Stomach (tissue), 9 donors: ENCODE measurements around the gene ATN1. TPM values are rescaled to one million over a fixed set of nuclear protein-coding genes. Genes with fewer than 3 reads are reported as not detected.

Experiments
- DNase-seq, 2 donors: peaks; one replicate each; pipeline versions ENCODE4 v3.0.0 to v3.0.0-alpha.2; 2013 to 2019
- H3K27ac ChIP-seq, 5 donors: fragments of 200-600 bp in 4 of 5; sonication (generic) in 4 of 5; one replicate each; pipeline ENCODE4 v1.5.1; 2013 to 2019; ENCODE audit warnings: mild to moderate bottlenecking in 1 of 5, moderate library complexity in 1 of 5
- H3K27me3 ChIP-seq, 3 donors: fragments of 200-600 bp; sonication (generic); one replicate each; pipeline ENCODE4 v1.5.1; 2017 to 2019; ENCODE audit warnings: mixed run types in 1 of 3
- H3K36me3 ChIP-seq, 4 donors: fragments of 200-600 bp; sonication (generic); 1 replicate in 3 of 4; 2 replicates in 1 of 4; pipeline ENCODE4 v1.5.1; 2016 to 2019
- H3K4me1 ChIP-seq, 4 donors: fragments of 200-600 bp; sonication (generic); one replicate each; pipeline ENCODE4 v1.5.1; 2016 to 2019
- H3K4me3 ChIP-seq, 4 donors: fragments of 200-600 bp; sonication (generic) in 3 of 4; one replicate each; pipeline ENCODE4 v1.5.1; 2016 to 2019; ENCODE audit warnings: mild to moderate bottlenecking in 1 of 4
- H3K9me3 ChIP-seq, 4 donors: fragments of 200-600 bp; sonication (generic); one replicate each; pipeline ENCODE4 v1.5.1; 2016 to 2019
- EP300 ChIP-seq: sonication (generic); formaldehyde crosslinking; IDR thresholded peaks from one replicate; pipeline ENCODE4 v1.6.1; 2017; ENCODE audit warnings: antibody characterized with exemption
- POLR2A ChIP-seq, 4 donors: fragments of 450-650 bp; IDR thresholded peaks; one replicate each; pipeline ENCODE4 v1.6.1; 2016; ENCODE audit warnings: antibody characterized with exemption in 4 of 4, control low read depth in 2 of 4, mild to moderate bottlenecking in 1 of 4, moderate library complexity in 1 of 4
- POLR2AphosphoS5 ChIP-seq, 3 donors: sonication (generic); formaldehyde crosslinking; IDR thresholded peaks; one replicate each; pipeline ENCODE4 v1.6.1; 2016; ENCODE audit warnings: antibody characterized with exemption in 3 of 3
- WGBS, 5 donors: extraction: QIAGEN DNeasy Blood & Tissue Kit in 3 of 5; methylation state at CpG; one replicate each; pipeline versions ENCODE4 v1.1.5 to v1.1.7; 2013 to 2018; 5-methylcytosine and 5-hydroxymethylcytosine counted together
- intact Hi-C: fragments of 100-400 bp; cut with DNase I; formaldehyde crosslinking; loops from one replicate; pipeline ENCODE4 v1.15.1; 2023; ENCODE audit warnings: low total_unique reads
- polyA plus RNA-seq, 3 donors: library from polyadenylated mRNA; stranded (reverse); fragments of 200-250 nt; gene quantifications; one replicate each; pipeline ENCODE4 v1.2.3, GENCODE V29; 2013
- total RNA-seq, 5 donors: library from RNA; depleted of rRNA; stranded (reverse); fragments of >200 nt; gene quantifications; one replicate each; pipeline versions ENCODE4 v1.1.0 to v1.2.3, GENCODE V29; 2014 to 2016
- TF ChIP-seq, protein P1 (sequence below), 7 experiments: fragments of 450-650 bp in 4 of 7; fragments of 200-600 bp in 3 of 7; sonication (generic) in 3 of 7; IDR thresholded peaks; one replicate each; pipeline ENCODE4 v1.5.1; 2016 to 2019; ENCODE audit warnings: antibody characterized with exemption in 7 of 7, control low read depth in 2 of 7, mild to moderate bottlenecking in 1 of 7
- donor health status: healthy with polysubstance abuse.
- donor health status: Bipolar disorder and iron deficiency.
- donor health status: healthy.

The ATN1 gene
- total and polyA plus RNA-seq, 8 donors = 23.3 to 694 (median 73.5) TPM

- H3K27ac ChIP-seq = peak overlapping the region; percentile 24 to 96 (median 71)
- H3K4me1 ChIP-seq = peaks cover 0 to 76% (median 19%) of the 10 kb centered on the region in 4 donors
- no peaks in the 10 kb centered on the region for H3K9me3 ChIP-seq
- WGBS, 5 donors = 74 to 83% (median 75%) methylated on average over 15 of the region's 15 CpGs
- H3K4me3 ChIP-seq = peak overlapping the region; percentile 32 to 50 (median 46)
- no peak for TF ChIP-seq EP300
- TF ChIP-seq, protein P1, sequence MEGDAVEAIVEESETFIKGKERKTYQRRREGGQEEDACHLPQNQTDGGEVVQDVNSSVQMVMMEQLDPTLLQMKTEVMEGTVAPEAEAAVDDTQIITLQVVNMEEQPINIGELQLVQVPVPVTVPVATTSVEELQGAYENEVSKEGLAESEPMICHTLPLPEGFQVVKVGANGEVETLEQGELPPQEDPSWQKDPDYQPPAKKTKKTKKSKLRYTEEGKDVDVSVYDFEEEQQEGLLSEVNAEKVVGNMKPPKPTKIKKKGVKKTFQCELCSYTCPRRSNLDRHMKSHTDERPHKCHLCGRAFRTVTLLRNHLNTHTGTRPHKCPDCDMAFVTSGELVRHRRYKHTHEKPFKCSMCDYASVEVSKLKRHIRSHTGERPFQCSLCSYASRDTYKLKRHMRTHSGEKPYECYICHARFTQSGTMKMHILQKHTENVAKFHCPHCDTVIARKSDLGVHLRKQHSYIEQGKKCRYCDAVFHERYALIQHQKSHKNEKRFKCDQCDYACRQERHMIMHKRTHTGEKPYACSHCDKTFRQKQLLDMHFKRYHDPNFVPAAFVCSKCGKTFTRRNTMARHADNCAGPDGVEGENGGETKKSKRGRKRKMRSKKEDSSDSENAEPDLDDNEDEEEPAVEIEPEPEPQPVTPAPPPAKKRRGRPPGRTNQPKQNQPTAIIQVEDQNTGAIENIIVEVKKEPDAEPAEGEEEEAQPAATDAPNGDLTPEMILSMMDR (IDR thresholded peaks at IDR 0.05) = no peak
- TF ChIP-seq POLR2A (IDR thresholded peaks at IDR 0.05) = no peak
- TF ChIP-seq POLR2AphosphoS5 (IDR thresholded peaks at IDR 0.05) = no peak
- H3K36me3 ChIP-seq = peaks cover 3 to 31% (median 24%) of the 10 kb centered on the region in 4 donors
- intact Hi-C loops = no loop called here
- DNase-seq = no peak
- H3K27me3 ChIP-seq = no peaks in the 10 kb centered on the region
Observed at GRCh38 chr12:6952863-6953441, 25.2 kb downstream of the ATN1 start.

- Histone ChIP-seq H3K27ac (peak overlapping the region; percentile 20 to 96 (median 71)), H3K36me3 (peaks cover 3 to 33% (median 27%) of the 10 kb centered on the region in 4 donors), H3K4me3 (peak overlapping the region; percentile 32 to 50 (median 46)), H3K27me3 (no peaks in the 10 kb centered on the region), H3K4me1 (peaks cover 0 to 77% (median 23%) of the 10 kb centered on the region in 4 donors), H3K9me3 (no peaks in the 10 kb centered on the region)
- DNase-seq = peak; percentile 54 to 78
- no peak for TF ChIP-seq EP300
- TF ChIP-seq, protein P1 (IDR thresholded peaks at IDR 0.05) = no peak
- no peak for TF ChIP-seq POLR2AphosphoS5 (IDR thresholded peaks at IDR 0.05)
- TF ChIP-seq POLR2A (IDR thresholded peaks at IDR 0.05) = no peak
- 53 to 69% (median 61%) methylated on average over 19 to 24 of the region's 24 CpGs for WGBS, 5 donors
- intact Hi-C loops = no loop called here
Observed at GRCh38 chr12:6953442-6954315, 25.9 kb downstream of the ATN1 start.

- Histone ChIP-seq H3K27ac (peak overlapping the region; percentile 20 to 96 (median 71)), H3K36me3 (peaks cover 3 to 33% (median 27%) of the 10 kb centered on the region in 4 donors), H3K4me1 (peaks cover under 1 to 76% (median 24%) of the 10 kb centered on the region in 4 donors), H3K4me3 (peak overlapping the region in 2 of 4 donors; percentile 48 to 50), H3K9me3 (no peaks in the 10 kb centered on the region), H3K27me3 (no peaks in the 10 kb centered on the region)
- DNase-seq = no peak
- TF ChIP-seq POLR2A (IDR thresholded peaks at IDR 0.05) = no peak
- no peak for TF ChIP-seq POLR2AphosphoS5 (IDR thresholded peaks at IDR 0.05)
- TF ChIP-seq, protein P1 (IDR thresholded peaks at IDR 0.05) = no peak
- no peak for TF ChIP-seq EP300
- intact Hi-C loops = no loop called here
- 76 to 89% (median 85%) methylated on average over 18 to 21 of the region's 21 CpGs for WGBS, 5 donors
Observed at GRCh38 chr12:6954316-6955107, 26.8 kb downstream of the ATN1 start.
